ENCODE data around the gene ZGPAT. TPM values are rescaled to one million over a fixed set of nuclear protein-coding genes. Genes with fewer than 3 reads are reported as not detected.

Gene ZGPAT
- total and polyA plus RNA-seq, 2 of the 8 experiments (the other 6 are each of a cell fraction or from before 2014, with no cell fraction given) = 14.5 to 21.4 TPM

DNA sequence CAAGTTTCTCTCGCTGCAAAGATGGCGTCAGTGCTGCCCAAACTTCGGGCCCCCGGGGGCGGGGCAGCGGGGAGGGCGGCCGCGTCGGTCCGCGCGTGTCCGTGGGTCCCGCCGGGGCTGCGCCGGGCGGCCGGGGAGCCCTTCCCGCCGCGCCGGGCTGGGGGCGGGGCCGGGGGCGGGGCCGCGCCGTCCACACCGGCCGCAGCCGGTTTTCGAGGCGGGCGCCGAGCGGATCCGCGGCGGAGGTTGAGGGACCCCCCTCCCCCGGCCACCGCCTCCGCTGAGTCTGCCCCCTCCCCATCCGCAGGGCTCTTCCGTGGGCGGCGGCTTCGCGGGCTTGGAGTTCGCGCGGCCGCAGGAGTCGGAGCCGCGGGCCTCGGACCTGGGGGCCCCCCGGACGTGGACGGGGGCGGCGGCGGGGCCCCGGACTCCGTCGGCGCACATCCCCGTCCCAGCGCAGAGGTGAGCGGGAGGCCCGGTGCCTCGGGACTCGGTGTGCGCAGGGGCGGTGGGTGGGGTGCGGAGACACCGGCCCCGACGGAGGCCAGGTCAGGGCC lies 32.3 kb downstream of the ZGPAT start (continued):
- TF ChIP-seq, protein P1, sequence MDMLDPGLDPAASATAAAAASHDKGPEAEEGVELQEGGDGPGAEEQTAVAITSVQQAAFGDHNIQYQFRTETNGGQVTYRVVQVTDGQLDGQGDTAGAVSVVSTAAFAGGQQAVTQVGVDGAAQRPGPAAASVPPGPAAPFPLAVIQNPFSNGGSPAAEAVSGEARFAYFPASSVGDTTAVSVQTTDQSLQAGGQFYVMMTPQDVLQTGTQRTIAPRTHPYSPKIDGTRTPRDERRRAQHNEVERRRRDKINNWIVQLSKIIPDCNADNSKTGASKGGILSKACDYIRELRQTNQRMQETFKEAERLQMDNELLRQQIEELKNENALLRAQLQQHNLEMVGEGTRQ (IDR thresholded peaks at IDR 0.05; ENCODE audit: low read length) = no peak
- TF ChIP-seq EZH2 (IDR thresholded peaks at IDR 0.05; ENCODE audit: low read depth, low read length, severe bottlenecking) (no peak), SP2 (IDR thresholded peaks at IDR 0.05; ENCODE audit: low read length) (no peak)

Data from H1 (cell line).